Retina (tissue), 1 donor: ENCODE results near the gene KLHL13.
A peak's percentile ranks its signal among the peaks of the same experiment; 100 is the strongest.
"Not testable (repeated sequence)": the region's sequence is repeated elsewhere in the genome, so short reads cannot be mapped to it uniquely, and the experiment has no call there.

Experiments
- DNase-seq: peaks from one replicate; pipeline ENCODE4 v3.0.0-alpha.2; 2016

KLHL13 gene

GRCh38 chrX:117989512-117989911 is 127.1 kb downstream of the KLHL13 start:
- DNase-seq, result no peak

GRCh38 chrX:117987373-117987772 is 129.2 kb downstream of the KLHL13 start:
- DNase-seq, result no peak

- no peak for DNase-seq
Observed at GRCh38 chrX:117985241-117985640, 131.4 kb downstream of the KLHL13 start.

- no peak for DNase-seq
Observed at GRCh38 chrX:117982694-117983392, 133.8 kb downstream of the KLHL13 start.

- DNase-seq, result no peak
Observed at GRCh38 chrX:117978402-117978801, 138.2 kb downstream of the KLHL13 start.

- DNase-seq, result no peak
Observed at GRCh38 chrX:117977526-117977925, 139.1 kb downstream of the KLHL13 start.

GRCh38 chrX:117973110-117973807 is 143.4 kb downstream of the KLHL13 start:
- DNase-seq, result peak; percentile 39

- peak; percentile 38 for DNase-seq
Observed at GRCh38 chrX:117972711-117973109, 143.9 kb downstream of the KLHL13 start.

GRCh38 chrX:117969782-117970181 is 146.8 kb downstream of the KLHL13 start:
- no peak for DNase-seq

- no peak for DNase-seq
Observed at GRCh38 chrX:117969328-117969727, 147.3 kb downstream of the KLHL13 start.

- no peak for DNase-seq
Observed at GRCh38 chrX:117959045-117959444, 157.6 kb downstream of the KLHL13 start.

GRCh38 chrX:117957128-117957527 is 159.5 kb downstream of the KLHL13 start:
- no peak for DNase-seq

GRCh38 chrX:117939296-117939695 is 177.3 kb downstream of the KLHL13 start:
- DNase-seq, result not testable (repeated sequence)

GRCh38 chrX:117936118-117936517 is 180.5 kb downstream of the KLHL13 start:
- DNase-seq, result no peak

- not testable (repeated sequence) for DNase-seq
Observed at GRCh38 chrX:117930116-117930515, 186.5 kb downstream of the KLHL13 start.

GRCh38 chrX:117919755-117920154 is 196.9 kb downstream of the KLHL13 start:
- no peak for DNase-seq

- no peak for DNase-seq
Observed at GRCh38 chrX:117910216-117910615, 206.4 kb downstream of the KLHL13 start.

- DNase-seq, result no peak
Observed at GRCh38 chrX:117898226-117898625, 218.4 kb downstream of the KLHL13 start.

- no peak for DNase-seq
Observed at GRCh38 chrX:117895418-117895817, 221.2 kb downstream of the KLHL13 start.

- no peak for DNase-seq
Observed at GRCh38 chrX:117892469-117892868, 224.1 kb downstream of the KLHL13 start.

- no peak for DNase-seq
Observed at GRCh38 chrX:117871796-117872195, 244.8 kb downstream of the KLHL13 start.

GRCh38 chrX:117860517-117860916 is 256.1 kb downstream of the KLHL13 start:
- DNase-seq, result no peak

- DNase-seq, result no peak
Observed at GRCh38 chrX:117854806-117855205, 261.8 kb downstream of the KLHL13 start.

- DNase-seq, result no peak
Observed at GRCh38 chrX:117851025-117851424, 265.6 kb downstream of the KLHL13 start.
